Measurements from ENCODE around the gene MAPKAPK3. TPM values are rescaled to one million over a fixed set of nuclear protein-coding genes. Genes with fewer than 3 reads are reported as not detected.

The MAPKAPK3 gene
- total RNA-seq, 1 donor from 2014 or later: 430 TPM

DNA sequence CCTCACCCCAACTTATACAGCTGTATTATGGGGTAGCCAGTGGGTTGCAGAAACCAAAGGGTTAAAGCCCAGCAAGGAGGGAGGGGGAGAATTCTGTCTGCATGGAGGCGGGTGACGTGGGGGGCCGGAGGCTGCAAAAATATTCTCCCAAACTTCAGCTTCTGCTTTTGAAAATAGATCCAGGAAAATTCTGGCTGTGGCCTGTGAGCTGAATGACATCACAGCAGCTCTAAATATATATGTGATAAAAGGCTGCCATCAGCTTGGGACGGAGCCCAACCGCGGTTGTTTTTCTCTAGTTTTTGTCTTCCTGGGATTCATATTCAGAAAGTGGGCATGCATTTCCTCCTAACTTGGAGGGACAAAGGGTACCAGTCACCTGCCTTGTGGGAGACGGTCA is 27.6 kb downstream of the MAPKAPK3 start:
- ATAC-seq (ENCODE audit: poor library complexity) (peak; percentile 10), DNase-seq (no peak)
- intact Hi-C loops (cut with DNase I): no loop called here

DNA sequence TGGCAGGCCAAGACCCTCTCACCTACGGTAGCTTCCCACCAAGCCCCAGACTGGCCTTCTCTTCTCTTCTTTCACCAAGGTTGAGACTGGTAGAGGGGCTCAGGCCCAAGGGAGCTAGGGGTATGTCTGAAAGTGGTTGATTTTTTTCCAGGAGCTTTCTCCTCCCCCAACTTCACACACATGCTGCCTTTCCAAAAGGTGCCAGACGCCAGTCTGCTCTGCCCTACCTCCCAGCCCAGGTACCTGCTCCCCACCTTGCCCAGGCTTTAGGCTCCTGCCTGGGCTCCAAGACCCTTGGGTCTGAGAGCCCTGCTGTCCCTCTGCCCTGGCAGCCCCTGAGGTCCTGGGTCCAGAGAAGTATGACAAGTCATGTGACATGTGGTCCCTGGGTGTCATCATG is 28.4 kb downstream of the MAPKAPK3 start:
- ATAC-seq (ENCODE audit: poor library complexity) (no peak), DNase-seq (no peak)
- intact Hi-C loops (cut with DNase I): no loop called here

DNA sequence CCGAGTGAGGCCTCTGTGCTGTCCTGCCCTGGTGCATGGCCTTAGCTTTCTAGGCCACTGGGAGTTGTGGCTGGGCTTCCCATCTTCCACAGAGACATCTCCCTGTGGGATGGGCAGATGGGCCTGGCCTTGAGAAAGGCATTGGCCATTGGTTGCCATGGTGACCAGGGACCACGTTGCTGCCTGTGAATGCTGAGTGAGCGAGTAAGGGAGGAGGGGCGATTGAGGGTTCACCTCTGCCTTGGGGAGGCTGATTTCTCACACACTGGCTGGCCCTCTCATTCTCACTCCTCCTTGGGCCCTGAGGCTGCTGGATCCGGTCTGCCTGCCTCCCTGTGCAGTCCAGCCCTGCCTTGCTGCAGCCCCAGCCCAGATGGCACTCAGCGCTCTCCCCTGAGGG is 31.4 kb downstream of the MAPKAPK3 start:
- DNase-seq (no peak), ATAC-seq (ENCODE audit: poor library complexity) (no peak)
- intact Hi-C loops (cut with DNase I): no loop called here

DNA sequence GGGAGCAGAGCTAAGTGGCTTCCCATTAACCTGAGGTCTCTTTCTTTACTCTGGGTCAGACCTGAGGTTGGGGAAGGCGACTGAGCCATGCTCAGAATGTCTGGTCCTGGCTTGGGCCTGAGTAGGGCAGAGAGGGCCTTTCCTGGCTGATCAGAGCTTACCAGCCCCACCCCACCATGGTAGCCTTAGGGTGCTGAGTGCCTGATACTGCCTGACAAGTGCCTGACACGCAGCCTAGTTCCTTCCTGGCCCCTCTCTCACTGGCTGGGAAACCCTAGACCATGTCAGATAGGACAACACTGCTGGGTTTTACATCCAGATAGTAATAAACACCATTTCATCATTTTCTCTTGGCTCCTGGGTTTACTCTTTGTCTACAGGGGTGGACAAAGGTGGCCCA is 32.0 kb downstream of the MAPKAPK3 start:
- DNase-seq (no peak), ATAC-seq (ENCODE audit: poor library complexity) (peak; percentile 54)
- intact Hi-C loops (cut with DNase I): no loop called here

DNA sequence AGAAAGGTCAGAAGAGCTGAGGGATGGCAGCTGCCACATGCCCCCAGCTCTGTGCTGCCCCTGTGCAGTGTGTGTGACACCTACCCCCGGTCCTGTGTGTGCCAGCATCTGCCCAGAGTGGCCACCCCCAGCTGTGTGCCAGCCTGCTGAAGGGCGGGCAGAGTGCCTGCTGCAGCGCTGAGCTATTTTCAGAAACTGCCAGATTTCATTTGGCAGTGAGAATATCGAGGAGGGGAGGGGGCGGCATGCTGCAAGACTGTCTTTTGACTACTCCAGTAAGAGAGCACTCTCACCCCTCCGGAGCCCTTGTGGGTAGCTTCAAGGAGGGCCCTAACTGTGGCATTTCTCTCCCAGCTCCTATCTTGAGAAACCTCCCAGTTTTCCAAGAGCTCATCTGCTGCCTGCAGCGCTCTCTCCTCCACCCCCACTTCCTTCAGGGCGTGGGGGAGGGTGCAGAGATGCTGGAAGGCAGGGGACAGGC is 32.5 kb downstream of the MAPKAPK3 start:
- DNase-seq (peak; percentile 85), ATAC-seq (ENCODE audit: poor library complexity) (peak; percentile 82)
- intact Hi-C loops (cut with DNase I): no loop called here

DNA sequence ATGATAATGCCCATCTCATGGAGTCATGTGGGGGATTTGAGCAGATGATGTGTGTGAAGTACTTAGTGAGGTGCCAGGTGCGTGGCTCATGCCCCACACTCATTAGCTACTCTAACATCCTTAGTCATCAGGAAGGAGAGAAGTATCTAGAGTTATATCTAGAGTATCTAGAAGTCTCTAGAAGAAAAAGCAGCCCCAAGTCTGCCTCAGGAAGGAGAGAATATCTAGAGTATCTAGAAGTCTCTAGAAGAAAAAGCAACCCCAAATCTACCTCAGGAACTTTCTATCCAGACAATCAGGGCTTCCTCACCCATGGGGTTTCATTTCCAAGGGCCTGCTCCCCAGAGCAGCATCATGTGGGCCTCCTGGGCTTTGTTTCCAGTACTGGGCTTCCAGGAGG is 33.1 kb downstream of the MAPKAPK3 start:
- DNase-seq: no peak
- intact Hi-C loops (cut with DNase I): no loop called here
- ATAC-seq (ENCODE audit: poor library complexity): no peak

DNA sequence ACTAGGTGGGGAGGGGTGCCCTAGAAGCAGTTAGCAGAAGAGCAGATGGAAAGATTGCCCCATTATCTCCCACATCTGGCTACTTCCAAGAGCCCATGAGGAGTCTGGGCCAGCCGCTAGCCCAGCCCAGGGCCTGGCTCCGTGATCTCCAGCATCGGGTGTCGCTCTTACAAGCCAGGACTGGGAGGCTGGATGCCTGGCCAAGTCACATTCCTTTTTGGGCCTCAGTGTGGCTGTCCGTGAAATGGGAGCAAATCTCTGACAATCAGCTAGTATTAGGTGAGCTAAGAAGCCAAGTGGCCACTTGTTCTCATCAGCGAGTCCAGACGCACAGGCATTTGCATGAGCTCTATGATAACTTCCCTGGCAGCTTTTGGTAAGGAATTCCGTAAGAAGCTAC is 34.5 kb downstream of the MAPKAPK3 start:
- no peak for ATAC-seq (ENCODE audit: poor library complexity)
- no peak for DNase-seq
- intact Hi-C loops (cut with DNase I): no loop called here

DNA sequence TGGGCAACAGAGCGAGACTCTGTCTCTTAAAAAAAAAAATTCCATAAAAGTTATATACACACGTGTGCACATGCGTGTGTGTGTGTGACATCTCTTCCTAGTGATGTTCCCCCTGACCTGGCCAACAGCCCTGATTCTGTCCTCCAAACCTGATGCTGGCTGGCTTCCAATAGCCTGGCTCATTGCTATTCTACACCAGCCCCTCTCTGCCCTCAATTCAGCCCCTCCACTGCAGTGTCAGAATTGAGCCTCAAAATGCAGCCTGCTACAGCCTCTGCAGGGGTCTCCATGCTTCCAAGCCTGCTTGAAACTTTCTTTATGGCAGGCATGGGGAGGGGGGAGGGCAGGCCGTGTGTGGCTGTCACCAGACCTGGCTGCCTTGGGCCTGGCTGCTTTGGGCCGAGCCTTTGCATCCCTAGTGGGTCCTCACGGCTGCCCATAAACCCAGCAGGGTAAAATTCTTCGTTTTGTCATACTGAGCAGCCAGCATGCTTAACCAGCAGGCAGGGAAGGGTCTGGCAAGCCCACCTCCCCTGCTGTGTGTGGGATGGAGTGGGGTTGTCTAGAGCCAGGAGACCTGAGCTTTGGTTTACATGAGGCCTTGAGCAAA is 35.1 kb downstream of the MAPKAPK3 start:
- intact Hi-C loops (cut with DNase I): loop anchor here (2.0 kb wide), 1 partner anchor 35 kb away; the partner anchor contains the start of gene MAPKAPK3
- ATAC-seq (ENCODE audit: poor library complexity) (no peak), DNase-seq (no peak)

DNA sequence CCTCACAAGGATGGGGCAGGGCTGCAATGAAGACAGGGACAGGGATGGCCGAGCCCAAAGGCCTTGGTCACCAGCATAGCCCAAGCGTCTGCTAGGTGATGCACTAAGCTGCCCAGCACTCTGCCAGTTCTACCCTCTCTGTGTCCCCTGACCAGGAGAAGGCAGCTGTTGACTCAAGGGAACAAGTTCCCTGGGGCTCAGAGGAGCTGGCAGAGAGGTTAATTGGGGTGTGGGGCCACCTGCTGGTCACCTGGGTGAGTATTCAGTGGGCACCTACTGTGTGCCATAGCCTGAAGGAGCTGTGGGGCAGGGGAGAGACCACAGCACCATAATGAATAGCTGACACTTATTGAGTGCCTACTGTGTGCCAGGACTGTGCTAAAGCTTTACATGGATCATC is 35.8 kb downstream of the MAPKAPK3 start:
- peak; percentile 55 for DNase-seq
- intact Hi-C loops (cut with DNase I): loop anchor here (2.0 kb wide), 1 partner anchor 36 kb away; the partner anchor contains the start of gene MAPKAPK3
- ATAC-seq (ENCODE audit: poor library complexity): peak; percentile 40

DNA sequence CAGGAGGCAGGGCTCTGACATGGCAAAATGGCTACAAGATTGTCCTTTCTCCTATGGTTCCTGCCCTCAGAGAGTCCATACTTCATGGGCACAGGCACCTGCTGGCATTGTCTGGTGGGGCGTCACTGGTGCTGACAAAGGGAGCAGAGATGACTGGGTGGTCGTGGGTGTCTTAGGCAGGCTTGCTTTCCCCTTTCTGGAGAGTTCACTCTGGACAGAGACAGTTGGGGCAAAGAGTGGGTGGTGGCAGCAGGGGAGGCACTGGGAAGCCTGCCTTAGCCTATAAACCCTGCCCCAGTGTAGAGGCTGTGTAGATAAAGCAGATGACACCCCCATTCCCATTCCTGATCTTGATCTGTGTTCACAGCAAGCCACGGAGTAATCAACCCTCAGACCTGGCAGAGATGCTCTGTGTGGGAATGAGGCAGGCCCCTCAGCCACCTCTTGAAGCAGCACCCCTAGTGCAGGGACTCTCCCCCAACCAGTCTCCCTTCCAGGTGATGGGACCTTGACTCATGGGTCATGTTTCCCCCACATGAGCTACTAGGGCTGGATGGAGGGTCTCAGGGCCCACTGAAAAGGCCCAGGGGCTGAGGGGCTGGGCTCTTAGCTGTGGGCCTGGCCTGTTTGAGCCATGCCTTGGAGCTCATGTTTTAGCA is 37.1 kb downstream of the MAPKAPK3 start:
- intact Hi-C loops (cut with DNase I): loop anchor here (2.0 kb wide), 1 partner anchor 37 kb away; the partner anchor contains the start of gene MAPKAPK3
- ATAC-seq (ENCODE audit: poor library complexity): no peak
- DNase-seq: no peak

DNA sequence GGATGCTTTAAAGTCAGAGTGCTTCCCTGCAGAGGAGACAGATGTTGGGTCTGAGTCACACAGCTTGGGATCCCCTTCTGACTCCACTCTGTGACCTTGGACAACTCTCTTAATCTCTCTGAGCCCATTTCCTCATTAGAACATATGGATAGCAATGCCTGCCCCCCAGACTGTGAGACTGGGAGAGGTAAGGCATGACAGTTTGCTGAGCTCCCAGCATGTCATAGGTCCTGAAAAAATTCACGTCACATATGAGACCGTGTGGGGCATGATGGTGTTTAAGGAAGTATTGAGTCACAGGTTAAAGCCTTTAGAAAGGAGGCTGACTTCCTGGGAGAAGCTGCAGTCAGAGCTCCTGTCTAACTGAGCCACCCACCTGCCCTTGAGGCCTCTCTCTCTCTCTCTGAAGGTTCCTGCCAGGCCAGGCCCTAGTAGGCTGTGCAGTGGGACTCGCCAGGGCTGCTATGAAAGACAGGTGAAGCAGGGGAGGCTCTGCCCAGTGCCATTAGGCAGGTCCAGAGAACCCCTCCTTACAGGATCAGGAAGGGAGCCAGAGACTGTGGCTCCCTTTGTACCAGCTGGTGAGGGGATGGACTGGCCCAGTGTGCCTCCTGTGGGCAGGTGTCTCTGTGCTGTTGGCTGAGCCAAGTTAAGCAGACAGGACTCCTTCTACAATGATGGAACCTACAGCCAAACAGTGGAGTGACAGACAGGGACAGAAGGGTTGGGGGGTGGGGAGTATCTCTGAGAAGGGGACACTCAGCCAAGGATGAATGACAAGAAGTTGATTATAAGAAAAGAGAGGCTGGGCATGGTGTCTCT is 38.3 kb downstream of the MAPKAPK3 start:
- ATAC-seq (ENCODE audit: poor library complexity) (peak; percentile 1), DNase-seq (no peak)
- intact Hi-C loops (cut with DNase I): no loop called here

DNA sequence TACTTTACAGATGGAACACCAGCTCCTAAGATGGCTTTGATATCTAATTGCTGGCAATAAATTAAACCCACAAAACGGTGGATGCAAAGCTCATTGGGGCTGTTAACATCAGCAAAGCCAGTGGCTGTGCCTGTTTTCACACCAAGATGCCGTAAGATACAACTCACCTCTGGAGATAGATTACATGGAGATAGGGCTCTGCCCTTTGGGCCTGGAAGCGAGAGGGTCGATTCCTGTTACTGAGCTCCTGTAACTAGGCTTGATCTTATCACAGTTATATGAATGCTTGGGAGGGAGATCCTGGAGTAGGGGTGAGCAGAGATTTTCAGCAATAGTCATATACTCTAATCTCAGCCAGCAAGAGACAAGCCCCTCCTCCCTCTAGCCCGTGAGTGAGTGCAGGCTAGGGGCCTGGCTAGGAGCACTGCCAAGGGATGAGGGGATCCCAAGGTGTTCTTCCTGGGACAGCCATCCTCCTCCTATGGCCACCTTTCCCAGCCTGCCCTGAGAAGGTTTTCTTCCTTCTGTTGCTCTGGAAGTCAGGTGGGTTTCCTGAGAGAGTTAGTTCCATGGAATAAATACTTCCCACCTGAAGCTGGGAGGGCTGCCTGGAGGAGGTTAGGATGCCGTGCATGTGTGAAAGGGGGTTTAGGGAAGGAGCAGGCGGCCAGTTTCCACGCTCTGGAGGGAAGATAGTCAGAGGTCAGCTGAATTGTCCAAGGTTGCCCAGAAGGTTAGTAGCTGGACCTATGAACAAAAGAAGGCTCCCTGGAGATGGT is 39.7 kb downstream of the MAPKAPK3 start:
- intact Hi-C loops (cut with DNase I): no loop called here
- no peak for ATAC-seq (ENCODE audit: poor library complexity)
- no peak for DNase-seq

DNA sequence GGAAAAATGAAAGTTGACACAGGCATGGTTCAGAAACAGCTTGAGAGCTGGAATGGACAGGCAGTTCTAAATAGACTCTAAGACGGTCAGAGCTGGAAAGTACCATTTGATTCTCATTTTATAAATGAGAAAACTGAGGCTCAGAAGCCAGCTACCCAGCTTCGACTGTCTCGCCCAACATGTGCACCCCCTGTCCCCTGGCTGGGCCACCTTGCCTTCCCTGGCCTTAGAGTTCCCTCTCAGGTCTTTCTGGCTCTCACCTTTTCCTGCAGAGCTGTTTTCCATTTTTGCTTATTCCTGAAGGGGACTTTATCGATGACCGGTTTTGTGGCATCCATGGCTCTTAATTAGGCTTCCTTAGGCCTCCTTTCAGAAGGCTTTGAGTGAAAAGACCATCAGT is 40.5 kb downstream of the MAPKAPK3 start:
- no peak for ATAC-seq (ENCODE audit: poor library complexity)
- intact Hi-C loops (cut with DNase I): no loop called here

DNA sequence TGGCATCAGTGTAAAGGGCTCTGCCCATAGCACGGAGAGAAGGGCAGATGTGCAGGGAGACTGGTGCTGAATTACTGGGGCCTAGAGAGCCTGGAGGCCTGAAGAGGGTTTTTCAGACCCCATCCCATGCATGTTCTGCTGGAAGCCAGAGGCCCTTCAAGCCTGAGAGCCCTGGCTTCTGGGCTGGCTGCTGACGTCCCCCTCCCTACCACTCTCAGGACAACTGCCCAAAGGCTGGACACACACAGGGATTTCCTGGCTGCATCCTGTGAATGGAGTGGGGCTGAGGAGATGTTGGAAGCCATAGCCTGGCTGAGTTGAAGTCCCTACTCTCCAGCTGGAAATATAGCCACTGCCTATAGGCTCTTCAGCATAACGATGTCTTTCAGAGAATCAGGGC is 40.9 kb downstream of the MAPKAPK3 start:
- intact Hi-C loops (cut with DNase I): no loop called here
- DNase-seq (no peak), ATAC-seq (ENCODE audit: poor library complexity) (no peak)

More for the DNA sequence above, 40.5 kb downstream of the MAPKAPK3 start:
- no peak for DNase-seq

DNA sequence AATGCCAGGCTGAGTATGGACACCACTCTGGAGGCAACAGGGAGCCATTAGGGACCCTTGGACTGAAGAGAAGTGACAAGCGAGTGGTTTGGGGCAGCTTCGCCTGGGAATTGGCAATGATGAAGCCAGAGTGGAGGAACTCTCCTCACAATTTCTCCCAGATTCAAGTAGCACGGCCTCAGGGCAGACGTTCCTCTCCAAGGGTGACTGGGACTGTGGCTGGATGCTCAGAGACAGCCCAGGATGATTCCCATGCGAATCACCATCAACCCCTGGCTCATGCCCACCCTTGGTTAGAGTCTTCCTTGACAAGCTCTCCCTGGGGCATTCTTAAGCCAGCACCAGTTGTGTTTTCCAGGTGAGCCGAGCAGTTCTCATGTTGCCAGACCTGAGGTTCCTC is 41.5 kb downstream of the MAPKAPK3 start:
- ATAC-seq (ENCODE audit: poor library complexity) (no peak), DNase-seq (no peak)
- intact Hi-C loops (cut with DNase I): no loop called here

DNA sequence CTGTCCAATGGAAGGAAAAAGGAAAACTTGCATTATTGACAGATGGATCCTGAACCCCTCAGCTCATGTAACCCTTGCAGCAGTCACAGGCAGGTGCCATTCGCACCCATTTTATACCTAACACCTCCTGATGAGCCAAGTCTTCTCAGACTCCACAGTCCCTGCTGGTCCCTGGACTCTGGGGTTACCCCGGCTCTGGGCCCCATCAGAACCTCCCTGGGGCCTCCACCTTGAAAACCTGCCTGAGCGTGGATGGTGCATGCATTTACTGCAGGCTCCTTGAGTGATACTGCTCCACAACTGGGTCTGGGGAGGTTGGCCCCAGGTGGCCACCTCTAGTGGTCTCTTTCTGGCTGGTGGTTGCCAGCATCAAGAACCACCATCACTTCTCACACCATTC is 41.9 kb downstream of the MAPKAPK3 start:
- ATAC-seq (ENCODE audit: poor library complexity): no peak
- intact Hi-C loops (cut with DNase I): no loop called here
- no peak for DNase-seq

DNA sequence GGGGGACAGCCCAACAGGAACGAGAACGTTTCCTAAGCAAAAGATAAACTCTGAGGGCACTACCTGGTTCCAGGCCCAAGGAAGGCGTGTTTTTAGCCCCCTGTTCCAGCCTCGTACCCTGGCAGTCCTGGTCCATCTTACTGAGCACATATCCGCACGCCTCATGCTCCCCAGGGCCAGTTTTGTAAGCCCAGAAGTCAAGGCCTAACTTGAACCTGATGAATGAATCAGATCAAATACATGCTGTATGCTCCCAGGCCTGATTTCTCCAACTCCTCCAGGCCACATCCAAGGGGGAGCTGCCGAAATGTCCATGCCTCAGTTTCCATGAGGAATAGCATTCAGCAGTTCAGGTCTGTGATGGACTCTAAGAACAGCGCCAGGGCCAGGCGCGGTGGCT is 43.4 kb downstream of the MAPKAPK3 start:
- intact Hi-C loops (cut with DNase I): no loop called here
- no peak for DNase-seq
- no peak for ATAC-seq (ENCODE audit: poor library complexity)

DNA sequence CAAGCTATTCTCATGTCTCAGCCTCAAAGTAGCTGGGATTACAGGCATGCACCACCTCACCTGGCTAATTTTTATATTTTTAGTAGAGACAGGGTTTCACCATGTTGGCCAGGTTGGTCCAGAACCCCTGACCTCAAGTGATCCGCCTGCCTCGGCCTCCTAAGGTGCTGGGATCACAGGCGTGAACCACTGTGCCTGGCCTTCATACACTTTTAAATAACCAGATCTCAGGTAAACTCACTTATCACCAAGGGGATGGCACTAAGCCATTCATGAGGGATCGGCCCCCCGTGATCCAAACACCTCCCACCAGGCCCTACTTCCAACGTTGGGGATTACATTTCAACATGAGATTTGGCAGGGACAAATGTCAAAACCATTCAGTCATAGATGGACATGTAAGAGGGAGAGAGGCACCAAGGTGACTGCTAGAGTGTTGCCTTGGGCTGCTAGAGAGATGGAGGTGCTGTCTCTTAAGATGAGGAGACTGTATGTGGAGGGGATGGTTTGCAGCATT is 44.4 kb downstream of the MAPKAPK3 start:
- DNase-seq: no peak
- intact Hi-C loops (cut with DNase I): no loop called here
- no peak for ATAC-seq (ENCODE audit: poor library complexity)

DNA sequence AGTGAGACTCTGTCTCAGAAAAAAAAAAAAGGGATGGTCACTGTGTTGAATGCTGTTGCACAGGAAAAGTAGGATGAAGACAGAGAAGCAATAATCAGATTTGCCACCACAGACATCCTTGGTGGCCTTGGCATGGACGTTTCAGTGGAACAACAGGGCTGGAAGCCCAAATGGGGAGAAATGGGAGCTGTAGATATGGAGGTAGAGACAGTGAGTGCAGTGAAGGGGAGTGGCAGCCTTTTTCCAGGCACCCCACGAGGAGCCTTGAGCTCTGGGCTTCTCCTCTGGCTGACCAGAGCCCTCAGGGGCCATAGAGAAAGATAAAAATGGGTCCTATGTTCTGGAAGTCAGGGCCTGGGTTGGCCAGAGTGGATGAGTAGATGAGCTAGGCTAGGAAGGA is 45.5 kb downstream of the MAPKAPK3 start:
- ATAC-seq (ENCODE audit: poor library complexity): no peak
- intact Hi-C loops (cut with DNase I): no loop called here
- DNase-seq: no peak
